SK-N-SH (cell line): ENCODE results near the gene LY6G5C. TPM values are rescaled to one million over a fixed set of nuclear protein-coding genes. Genes with fewer than 3 reads are reported as not detected.

Source experiments
- CTCF ChIA-PET: fragments of 300-600, 350-600 bp; formaldehyde crosslinking; extraction: SDS; loops from one replicate; lab custom pipeline; 2021; lab: Yijun Ruan, JAX
- POLR2A ChIA-PET: fragments of 350-600 bp; sonication (Branson Sonifier 250); formaldehyde crosslinking; extraction: SDS; loops from one replicate; lab custom pipeline; 2020; ENCODE audit warnings: antibody characterized with exemption, inconsistent platforms; lab: Yijun Ruan, JAX
- DNase-seq: peaks from one replicate; pipeline ENCODE4 v3.0.0; 2012
- H2AFZ ChIP-seq: fragments of 200-600 bp; sonication (generic); 2 replicates; pipeline ENCODE4 v1.8.1; 2016; ENCODE audit warnings: antibody characterized with exemption, mild to moderate bottlenecking, low read depth
- H3F3A ChIP-seq: fragments of 200-600 bp; sonication (generic); replicated peaks from 2 replicates; pipeline ENCODE3; 2016; ENCODE audit warnings: antibody characterized with exemption, mild to moderate bottlenecking; ENCODE audit not compliant: insufficient read depth
- H3K27ac ChIP-seq, 2 experiments: fragments of 200-500 bp in 1 of 2; fragments of 200-600 bp in 1 of 2; sonication (Bioruptor generic) in 1 of 2; sonication (generic), shearing (Covaris generic) in 1 of 2; 2 replicates each; pipeline versions ENCODE4 v1.5.1 to v1.6.1; 2014 to 2016; ENCODE audit warnings: low read depth in 2 of 2, inconsistent platforms in 1 of 2, low read length in 1 of 2, mild to moderate bottlenecking in 1 of 2, mixed read lengths in 1 of 2
- H3K27me3 ChIP-seq: fragments of 200-600 bp; sonication (generic), shearing (Covaris generic); 2 replicates; pipeline ENCODE4 v1.6.1; 2016; ENCODE audit warnings: mixed run types; ENCODE audit not compliant: insufficient read depth
- H3K36me3 ChIP-seq, 2 experiments: fragments of 200-500 bp in 1 of 2; fragments of 200-600 bp in 1 of 2; sonication (Bioruptor generic) in 1 of 2; sonication (generic) in 1 of 2; replicated peaks in 1 of 2; 2 replicates each; pipeline versions ENCODE3 to v1.5.1; 2014 to 2016; ENCODE audit warnings: low read length in 1 of 2, mild to moderate bottlenecking in 1 of 2; ENCODE audit not compliant: insufficient read depth in 2 of 2, control insufficient read depth in 1 of 2
- H3K4me1 ChIP-seq, 2 experiments: fragments of 200-500 bp in 1 of 2; fragments of 200-600 bp in 1 of 2; sonication (Bioruptor generic) in 1 of 2; sonication (generic), shearing (Covaris generic) in 1 of 2; 2 replicates each; pipeline versions ENCODE4 v1.5.1 to v1.6.1; 2014 to 2016; ENCODE audit warnings: low read depth in 1 of 2, low read length in 1 of 2, mixed run types in 1 of 2; ENCODE audit not compliant: insufficient read depth in 2 of 2, control insufficient read depth in 1 of 2
- H3K4me2 ChIP-seq: fragments of 200-600 bp; sonication (generic), shearing (Covaris generic); 2 replicates; pipeline ENCODE4 v1.6.1; 2017; ENCODE audit warnings: mixed run types
- H3K4me3 ChIP-seq, 2 experiments: fragments of 200-500 bp in 1 of 2; fragments of 200-600 bp in 1 of 2; sonication (Bioruptor generic) in 1 of 2; sonication (generic), shearing (Covaris generic) in 1 of 2; 2 replicates each; pipeline versions ENCODE4 v1.5.1 to v1.8.1; 2014 to 2016; ENCODE audit warnings: low read depth in 2 of 2, inconsistent platforms in 1 of 2, low read length in 1 of 2, mild to moderate bottlenecking in 1 of 2, mixed read lengths in 1 of 2, moderate library complexity in 1 of 2
- H3K79me2 ChIP-seq: fragments of 200-600 bp; sonication (generic); 2 replicates; pipeline ENCODE4 v1.8.1; 2017; ENCODE audit warnings: mild to moderate bottlenecking; ENCODE audit not compliant: insufficient read depth
- H3K9ac ChIP-seq: fragments of 200-600 bp; sonication (generic); 2 replicates; pipeline ENCODE4 v1.6.1; 2017; ENCODE audit warnings: mixed run types
- H3K9me2 ChIP-seq: fragments of 200-600 bp; sonication (generic); 2 replicates; pipeline ENCODE4 v1.6.1; 2017; ENCODE audit warnings: mixed run types
- H3K9me3 ChIP-seq: fragments of 200-600 bp; sonication (generic); 2 replicates; pipeline ENCODE4 v1.6.1; 2017; ENCODE audit warnings: mixed run types, mild to moderate bottlenecking, moderate library complexity
- H4K20me1 ChIP-seq: fragments of 200-600 bp; sonication (generic); 2 replicates; pipeline ENCODE4 v1.6.1; 2017; ENCODE audit warnings: mild to moderate bottlenecking, mixed run types; ENCODE audit not compliant: insufficient read depth
- CHD2 ChIP-seq: fragments of 150-350 bp; IDR thresholded peaks from 2 replicates; pipeline ENCODE4 v1.6.1; 2018; ENCODE audit warnings: low read length; ENCODE audit not compliant: partially characterized antibody
- EP300 ChIP-seq, 2 experiments: IDR thresholded peaks; 2 replicates each; pipeline versions ENCODE4 v1.4.0 to v1.6.1; 2012; ENCODE audit warnings: borderline replicate concordance in 1 of 2, low read depth in 1 of 2, low read length in 1 of 2
- EZH2phosphoT487 ChIP-seq: fragments of 200-600 bp; sonication (generic); IDR thresholded peaks from 2 replicates; pipeline ENCODE4 v1.6.1; 2017; ENCODE audit warnings: low read depth, mixed run types, mild to moderate bottlenecking, antibody characterized with exemption, moderate library complexity, borderline replicate concordance
- FOSL2 ChIP-seq: IDR thresholded peaks from 2 replicates; pipeline ENCODE4 v1.4.0; 2012; ENCODE audit warnings: low read depth, mild to moderate bottlenecking, moderate library complexity, borderline replicate concordance
- GABPA ChIP-seq: IDR thresholded peaks from 2 replicates; pipeline ENCODE4 v1.4.0; 2012; ENCODE audit warnings: low read depth, mild to moderate bottlenecking
- IRF3 ChIP-seq: fragments of 150-350 bp; IDR thresholded peaks from 2 replicates; pipeline ENCODE4 v1.6.1; 2016; ENCODE audit warnings: mild to moderate bottlenecking, low read depth, low read length
- MAX ChIP-seq: IDR thresholded peaks from 2 replicates; pipeline ENCODE4 v1.4.0; 2012; ENCODE audit warnings: low read depth
- REST ChIP-seq: IDR thresholded peaks from 2 replicates; pipeline ENCODE4 v1.6.1; 2012; ENCODE audit warnings: mild to moderate bottlenecking, low read depth, low read length, moderate library complexity
- RFX5 ChIP-seq: IDR thresholded peaks from 2 replicates; pipeline ENCODE4 v1.6.1; 2012; ENCODE audit warnings: mild to moderate bottlenecking, improper control_type of control experiment, low read length
- TAF1 ChIP-seq: IDR thresholded peaks from 2 replicates; pipeline ENCODE4 v1.6.1; 2012; ENCODE audit warnings: low read depth, mild to moderate bottlenecking, low read length, moderate library complexity, borderline replicate concordance
- TEAD4 ChIP-seq: IDR thresholded peaks from 2 replicates; pipeline ENCODE4 v1.4.0; 2012; ENCODE audit warnings: mild to moderate bottlenecking, borderline replicate concordance; ENCODE audit not compliant: insufficient read depth
- YY1 ChIP-seq: IDR thresholded peaks from 2 replicates; pipeline ENCODE4 v1.4.0; 2012; ENCODE audit warnings: low read depth, mild to moderate bottlenecking
- WGBS: methylation state at CpG from one replicate; pipeline ENCODE4 v1.1.6; 2017; ENCODE audit warnings: low lambda C conversion rate; 5-methylcytosine and 5-hydroxymethylcytosine counted together
- polyA plus RNA-seq, 3 experiments: library from polyadenylated mRNA; depleted of rRNA; stranded (reverse); fragments of >200 nt; gene quantifications; 2 replicates each; pipeline ENCODE4 v1.2.3, GENCODE V29; 2012
- TF ChIP-seq, protein P1 (sequence below): fragments of 150-350 bp; IDR thresholded peaks from 2 replicates; pipeline ENCODE4 v1.6.1; 2017; ENCODE audit warnings: antibody characterized with exemption, low read length, low read depth, borderline replicate concordance

Gene LY6G5C
- polyA plus RNA-seq, 1 of the 3 experiments (the other 2 are of a cell fraction) = 1.1 TPM

GRCh38 chr6:31666337-31666965, 14.4 kb downstream of the LY6G5C start:
- ChIA-PET CTCF (interaction anchor here (1.0 to 2.8 kb wide), 4 partner anchors 13 to 174 kb away, joined by 3 to 10 read pairs (median 4); partner anchors contain the start of gene BAG6), POLR2A (no interaction called here)
- peak overlapping the region; percentile 97 for H3K4me2 ChIP-seq
- no peaks in the 10 kb centered on the region for H3K9me2 ChIP-seq
- peaks cover 14 to 17% of the 10 kb centered on the region in 2 experiments; a peak in 3 of 4 replicates for H3K4me1 ChIP-seq
- H3K27me3 ChIP-seq = no peaks in the 10 kb centered on the region
- H3K36me3 ChIP-seq = peaks cover 41 to 55% of the 10 kb centered on the region in 2 experiments
- DNase-seq = no peak
- H3F3A ChIP-seq = peaks cover 21% of the 10 kb centered on the region
- H3K27ac ChIP-seq = peak overlapping the region; percentile 82 to 87
- H4K20me1 ChIP-seq = no peaks in the 10 kb centered on the region
- peaks cover 69% of the 10 kb centered on the region for H3K79me2 ChIP-seq
- peak overlapping the region; percentile 86 to 89 for H3K4me3 ChIP-seq
- H3K9ac ChIP-seq = peak overlapping the region; percentile 92
- 2% methylated on average over 15 of the region's 15 CpGs for WGBS
- no peaks in the 10 kb centered on the region for H3K9me3 ChIP-seq
- no peak for TF ChIP-seq FOSL2
- TF ChIP-seq TAF1 = no peak
- TF ChIP-seq EP300 (IDR thresholded peaks at IDR 0.05; ENCODE audit: borderline replicate concordance in 1 of 2, low read depth in 1 of 2, low read length in 1 of 2) = no peak
- no peak for TF ChIP-seq GABPA
- TF ChIP-seq CHD2 = no peak
- TF ChIP-seq RFX5 = no peak
- no peak for TF ChIP-seq YY1
- no peak for TF ChIP-seq REST
- no peak for TF ChIP-seq TEAD4
- TF ChIP-seq MAX = no peak
- TF ChIP-seq EZH2phosphoT487 = no peak
- TF ChIP-seq IRF3 = no peak
- TF ChIP-seq, protein P1, sequence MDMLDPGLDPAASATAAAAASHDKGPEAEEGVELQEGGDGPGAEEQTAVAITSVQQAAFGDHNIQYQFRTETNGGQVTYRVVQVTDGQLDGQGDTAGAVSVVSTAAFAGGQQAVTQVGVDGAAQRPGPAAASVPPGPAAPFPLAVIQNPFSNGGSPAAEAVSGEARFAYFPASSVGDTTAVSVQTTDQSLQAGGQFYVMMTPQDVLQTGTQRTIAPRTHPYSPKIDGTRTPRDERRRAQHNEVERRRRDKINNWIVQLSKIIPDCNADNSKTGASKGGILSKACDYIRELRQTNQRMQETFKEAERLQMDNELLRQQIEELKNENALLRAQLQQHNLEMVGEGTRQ = no peak
- H2AFZ ChIP-seq = no peak overlapping the region
